ENCODE data around the gene MAML3.

DNA sequence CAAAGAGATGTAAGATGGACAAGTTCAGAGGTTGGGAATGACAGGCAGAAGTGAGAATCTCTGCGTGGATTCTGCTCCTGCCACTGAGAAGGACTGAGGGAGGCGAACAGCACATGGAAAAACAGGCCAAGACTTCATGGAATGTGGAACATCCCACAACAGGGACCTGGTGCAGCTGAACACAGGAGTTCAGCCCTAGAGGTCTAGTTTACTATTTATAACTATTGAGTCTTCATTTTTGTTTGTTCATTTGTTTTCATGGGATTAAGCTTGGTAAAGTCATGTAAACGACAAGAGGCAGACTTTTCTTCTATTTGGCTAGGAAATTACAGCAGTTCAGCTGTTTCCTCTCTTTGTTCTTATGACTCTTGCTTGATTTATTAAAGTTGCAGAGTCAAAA is 234.5 kb downstream of the MAML3 start:
- TF ChIP-seq, protein P1, sequence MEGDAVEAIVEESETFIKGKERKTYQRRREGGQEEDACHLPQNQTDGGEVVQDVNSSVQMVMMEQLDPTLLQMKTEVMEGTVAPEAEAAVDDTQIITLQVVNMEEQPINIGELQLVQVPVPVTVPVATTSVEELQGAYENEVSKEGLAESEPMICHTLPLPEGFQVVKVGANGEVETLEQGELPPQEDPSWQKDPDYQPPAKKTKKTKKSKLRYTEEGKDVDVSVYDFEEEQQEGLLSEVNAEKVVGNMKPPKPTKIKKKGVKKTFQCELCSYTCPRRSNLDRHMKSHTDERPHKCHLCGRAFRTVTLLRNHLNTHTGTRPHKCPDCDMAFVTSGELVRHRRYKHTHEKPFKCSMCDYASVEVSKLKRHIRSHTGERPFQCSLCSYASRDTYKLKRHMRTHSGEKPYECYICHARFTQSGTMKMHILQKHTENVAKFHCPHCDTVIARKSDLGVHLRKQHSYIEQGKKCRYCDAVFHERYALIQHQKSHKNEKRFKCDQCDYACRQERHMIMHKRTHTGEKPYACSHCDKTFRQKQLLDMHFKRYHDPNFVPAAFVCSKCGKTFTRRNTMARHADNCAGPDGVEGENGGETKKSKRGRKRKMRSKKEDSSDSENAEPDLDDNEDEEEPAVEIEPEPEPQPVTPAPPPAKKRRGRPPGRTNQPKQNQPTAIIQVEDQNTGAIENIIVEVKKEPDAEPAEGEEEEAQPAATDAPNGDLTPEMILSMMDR (IDR thresholded peaks at IDR 0.05) = no peak
- TF ChIP-seq POLR2A (IDR thresholded peaks at IDR 0.05) = no peak
- TF ChIP-seq POLR2AphosphoS5 (IDR thresholded peaks at IDR 0.05) = no peak
- TF ChIP-seq EP300 (IDR thresholded peaks at IDR 0.05) = no peak
